ENCODE results near the gene CASP8. TPM values are rescaled to one million over a fixed set of nuclear protein-coding genes. Genes with fewer than 3 reads are reported as not detected.

The CASP8 gene
- total and polyA plus RNA-seq, 2 of the 13 experiments (the other 11 are each of a cell fraction or from before 2014, with no cell fraction given): 25.0 to 52.8 TPM

DNA sequence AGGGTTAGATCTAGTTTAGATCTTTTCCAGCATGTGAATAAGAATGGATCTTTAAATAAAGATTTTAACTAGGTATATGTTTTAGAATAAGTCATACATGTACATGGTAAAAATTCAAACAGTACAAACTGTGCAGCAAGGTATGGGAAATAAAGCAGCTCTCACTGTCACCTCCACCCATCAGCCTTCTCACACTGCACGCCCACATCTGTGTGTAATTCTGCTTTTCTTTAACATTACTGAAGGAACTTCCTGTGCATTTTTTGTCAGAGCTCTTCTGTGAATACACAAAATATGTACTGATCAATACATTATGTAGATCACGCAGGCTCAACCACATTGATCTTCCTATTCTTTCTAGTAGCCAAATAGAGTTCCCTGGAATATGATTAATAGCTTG lies 3.4 kb downstream of the CASP8 start:
- WGBS (ENCODE audit: low lambda C conversion rate): 96% methylated on average over 2 of the region's 2 CpGs
- intact Hi-C loops (cut with micrococcal nuclease; ENCODE audit: unreplicated experiment) (no loop called here), in situ Hi-C loops (cut with HindIII; ENCODE audit: extremely low pct_ligation_motif_present, low pct_unique_long_range_greater_than_20kb) (no loop called here)
- peaks cover 9 to 12% of the 10 kb centered on the region in 2 experiments for H3K36me3 ChIP-seq (replicated peaks in 1 of 2; ENCODE audit: control insufficient read depth in 1 of 2, insufficient read depth in 2 of 2, low read length in 2 of 2)
- no peak overlapping the region for H3K4me3 ChIP-seq (replicated peaks in 1 of 3; ENCODE audit: insufficient read depth in 1 of 3, low read depth in 2 of 3, low read length in 3 of 3)
- H3K9me3 ChIP-seq (ENCODE audit: low read length): no peaks in the 10 kb centered on the region
- POLR2A ChIA-PET: interaction anchor here (0.5 kb wide), 1 partner anchor 18 kb away, joined by 3 read pairs; no protein-coding TSS in a partner anchor
- TF ChIP-seq, protein P1, sequence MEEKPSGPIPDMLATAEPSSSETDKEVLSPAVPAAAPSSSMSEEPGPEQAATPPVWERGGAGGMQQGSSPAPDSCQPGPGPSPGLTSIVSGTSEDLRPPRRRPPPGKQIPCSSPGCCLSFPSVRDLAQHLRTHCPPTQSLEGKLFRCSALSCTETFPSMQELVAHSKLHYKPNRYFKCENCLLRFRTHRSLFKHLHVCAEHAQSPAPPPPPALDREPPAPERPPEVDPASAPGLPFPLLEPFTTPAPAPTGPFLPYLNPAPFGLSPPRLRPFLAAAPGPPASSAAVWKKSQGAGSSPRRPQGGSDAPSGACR (CRISPR knock-in tag; IDR thresholded peaks at IDR 0.05): no peak
- H3K4me2 ChIP-seq (ENCODE audit: low read depth, low read length): no peak overlapping the region
- H3K27ac ChIP-seq (ENCODE audit: extremely low read length, insufficient read depth, low read length): no peak overlapping the region
- peaks cover 38% of the 10 kb centered on the region for H3K79me2 ChIP-seq (ENCODE audit: insufficient read depth, low read length)
- no peak overlapping the region for H2AFZ ChIP-seq (ENCODE audit: low read length)
- no peaks in the 10 kb centered on the region for H3K27me3 ChIP-seq (ENCODE audit: control insufficient read depth in 1 of 2, insufficient read depth in 2 of 2, low read length in 2 of 2)
- CTCF ChIA-PET (ENCODE audit: low intra/inter-chr PET ratio, low total read pairs): no interaction called here
- H3K9ac ChIP-seq (ENCODE audit: insufficient read depth, low read depth, low read length): no peak overlapping the region
- no TSS peak for BruUV-seq (replicated peaks)
- FAIRE-seq (no peak), ATAC-seq (no peak), DNase-seq (ENCODE audit: low spot score) (no peak)
- H4K20me1 ChIP-seq (ENCODE audit: insufficient read depth, low read length): no peaks in the 10 kb centered on the region
- peaks cover 26% of the 10 kb centered on the region for H3K4me1 ChIP-seq (ENCODE audit: insufficient read depth, low read length)

DNA sequence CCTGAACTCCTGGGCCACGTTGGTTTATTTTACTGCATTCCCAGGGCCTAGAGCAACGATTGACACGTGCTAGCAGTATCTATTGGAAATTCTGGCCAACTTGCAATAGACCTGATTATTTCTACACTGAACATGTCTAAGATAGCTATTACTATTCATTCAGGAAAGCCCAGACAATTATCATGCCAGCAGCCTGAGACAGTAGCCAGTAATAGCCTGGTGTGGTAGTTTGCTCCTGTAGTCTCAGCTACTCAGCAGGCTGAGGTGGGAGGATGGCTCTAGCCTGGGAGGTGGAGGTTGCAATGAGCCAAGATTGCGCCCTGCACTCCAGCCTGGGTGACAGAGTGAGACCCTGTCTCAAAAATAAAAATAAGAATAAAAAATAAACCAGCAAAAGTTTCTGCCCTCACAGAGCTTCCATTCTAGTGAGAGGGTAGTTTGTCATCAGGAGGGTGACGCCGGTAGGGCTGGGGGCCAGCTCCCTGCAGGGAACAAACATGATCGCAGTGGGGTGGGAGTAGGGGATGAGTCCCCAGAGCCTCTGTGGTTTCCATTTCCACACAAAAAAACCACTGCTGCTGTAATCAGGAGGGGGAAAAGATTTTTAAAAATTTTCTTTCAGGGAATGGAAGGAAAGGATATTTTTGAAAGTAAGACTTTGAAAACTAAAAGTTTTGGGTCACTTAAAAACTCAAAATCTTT lies 4.3 kb downstream of the CASP8 start:
- H3K9ac ChIP-seq (ENCODE audit: insufficient read depth, low read depth, low read length): no peak overlapping the region

More for the DNA sequence above, 4.3 kb downstream of the CASP8 start:
- in situ Hi-C loops (cut with HindIII; ENCODE audit: extremely low pct_ligation_motif_present, low pct_unique_long_range_greater_than_20kb): no loop called here
- 94% methylated on average over 7 of the region's 7 CpGs for WGBS (ENCODE audit: low lambda C conversion rate)
- no TSS peak for BruUV-seq (replicated peaks)
- H3K36me3 ChIP-seq (replicated peaks in 1 of 2; ENCODE audit: control insufficient read depth in 1 of 2, insufficient read depth in 2 of 2, low read length in 2 of 2): peaks cover 9 to 12% of the 10 kb centered on the region in 2 experiments
- peaks cover 23% of the 10 kb centered on the region for H3K4me1 ChIP-seq (ENCODE audit: insufficient read depth, low read length)
- CTCF ChIA-PET (ENCODE audit: low intra/inter-chr PET ratio, low total read pairs): no interaction called here
- no peaks in the 10 kb centered on the region for H3K27me3 ChIP-seq (ENCODE audit: control insufficient read depth in 1 of 2, insufficient read depth in 2 of 2, low read length in 2 of 2)
- ATAC-seq (no peak), FAIRE-seq (no peak), DNase-seq (ENCODE audit: low spot score) (no peak)
- H4K20me1 ChIP-seq (ENCODE audit: insufficient read depth, low read length): no peaks in the 10 kb centered on the region
- H3K4me2 ChIP-seq (ENCODE audit: low read depth, low read length): no peak overlapping the region
- no peak for TF ChIP-seq ZFYVE20 (CRISPR knock-in tag; IDR thresholded peaks at IDR 0.05; ENCODE audit: borderline replicate concordance, low read depth)
- TF ChIP-seq, protein P2, sequence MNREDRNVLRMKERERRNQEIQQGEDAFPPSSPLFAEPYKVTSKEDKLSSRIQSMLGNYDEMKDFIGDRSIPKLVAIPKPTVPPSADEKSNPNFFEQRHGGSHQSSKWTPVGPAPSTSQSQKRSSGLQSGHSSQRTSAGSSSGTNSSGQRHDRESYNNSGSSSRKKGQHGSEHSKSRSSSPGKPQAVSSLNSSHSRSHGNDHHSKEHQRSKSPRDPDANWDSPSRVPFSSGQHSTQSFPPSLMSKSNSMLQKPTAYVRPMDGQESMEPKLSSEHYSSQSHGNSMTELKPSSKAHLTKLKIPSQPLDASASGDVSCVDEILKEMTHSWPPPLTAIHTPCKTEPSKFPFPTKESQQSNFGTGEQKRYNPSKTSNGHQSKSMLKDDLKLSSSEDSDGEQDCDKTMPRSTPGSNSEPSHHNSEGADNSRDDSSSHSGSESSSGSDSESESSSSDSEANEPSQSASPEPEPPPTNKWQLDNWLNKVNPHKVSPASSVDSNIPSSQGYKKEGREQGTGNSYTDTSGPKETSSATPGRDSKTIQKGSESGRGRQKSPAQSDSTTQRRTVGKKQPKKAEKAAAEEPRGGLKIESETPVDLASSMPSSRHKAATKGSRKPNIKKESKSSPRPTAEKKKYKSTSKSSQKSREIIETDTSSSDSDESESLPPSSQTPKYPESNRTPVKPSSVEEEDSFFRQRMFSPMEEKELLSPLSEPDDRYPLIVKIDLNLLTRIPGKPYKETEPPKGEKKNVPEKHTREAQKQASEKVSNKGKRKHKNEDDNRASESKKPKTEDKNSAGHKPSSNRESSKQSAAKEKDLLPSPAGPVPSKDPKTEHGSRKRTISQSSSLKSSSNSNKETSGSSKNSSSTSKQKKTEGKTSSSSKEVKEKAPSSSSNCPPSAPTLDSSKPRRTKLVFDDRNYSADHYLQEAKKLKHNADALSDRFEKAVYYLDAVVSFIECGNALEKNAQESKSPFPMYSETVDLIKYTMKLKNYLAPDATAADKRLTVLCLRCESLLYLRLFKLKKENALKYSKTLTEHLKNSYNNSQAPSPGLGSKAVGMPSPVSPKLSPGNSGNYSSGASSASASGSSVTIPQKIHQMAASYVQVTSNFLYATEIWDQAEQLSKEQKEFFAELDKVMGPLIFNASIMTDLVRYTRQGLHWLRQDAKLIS (CRISPR knock-in tag; IDR thresholded peaks at IDR 0.05): no peak
- no peak for TF ChIP-seq ZNF543 (CRISPR knock-in tag; IDR thresholded peaks at IDR 0.05)
- no peak for TF ChIP-seq HNF4G (IDR thresholded peaks at IDR 0.05; ENCODE audit: borderline replicate concordance, low read depth, low read length)
- TF ChIP-seq HNF4G (CRISPR knock-in tag; IDR thresholded peaks at IDR 0.05; ENCODE audit: borderline replicate concordance, low read depth): no peak
- TF ChIP-seq DPF2 (CRISPR knock-in tag; IDR thresholded peaks at IDR 0.05; ENCODE audit: borderline replicate concordance, low read depth): no peak
- TF ChIP-seq, protein P3, sequence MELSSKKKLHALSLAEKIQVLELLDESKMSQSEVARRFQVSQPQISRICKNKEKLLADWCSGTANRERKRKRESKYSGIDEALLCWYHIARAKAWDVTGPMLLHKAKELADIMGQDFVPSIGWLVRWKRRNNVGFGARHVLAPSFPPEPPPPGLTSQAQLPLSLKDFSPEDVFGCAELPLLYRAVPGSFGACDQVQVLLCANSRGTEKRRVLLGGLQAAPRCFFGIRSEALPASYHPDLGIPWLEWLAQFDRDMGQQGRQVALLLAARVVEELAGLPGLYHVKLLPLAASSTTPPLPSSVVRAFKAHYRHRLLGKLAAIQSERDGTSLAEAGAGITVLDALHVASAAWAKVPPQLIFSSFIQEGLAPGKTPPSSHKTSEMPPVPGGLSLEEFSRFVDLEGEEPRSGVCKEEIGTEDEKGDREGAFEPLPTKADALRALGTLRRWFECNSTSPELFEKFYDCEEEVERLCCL (CRISPR knock-in tag; IDR thresholded peaks at IDR 0.05; ENCODE audit: borderline replicate concordance): no peak
- TF ChIP-seq CEBPG (CRISPR knock-in tag; IDR thresholded peaks at IDR 0.05): no peak
- TF ChIP-seq, protein P4, sequence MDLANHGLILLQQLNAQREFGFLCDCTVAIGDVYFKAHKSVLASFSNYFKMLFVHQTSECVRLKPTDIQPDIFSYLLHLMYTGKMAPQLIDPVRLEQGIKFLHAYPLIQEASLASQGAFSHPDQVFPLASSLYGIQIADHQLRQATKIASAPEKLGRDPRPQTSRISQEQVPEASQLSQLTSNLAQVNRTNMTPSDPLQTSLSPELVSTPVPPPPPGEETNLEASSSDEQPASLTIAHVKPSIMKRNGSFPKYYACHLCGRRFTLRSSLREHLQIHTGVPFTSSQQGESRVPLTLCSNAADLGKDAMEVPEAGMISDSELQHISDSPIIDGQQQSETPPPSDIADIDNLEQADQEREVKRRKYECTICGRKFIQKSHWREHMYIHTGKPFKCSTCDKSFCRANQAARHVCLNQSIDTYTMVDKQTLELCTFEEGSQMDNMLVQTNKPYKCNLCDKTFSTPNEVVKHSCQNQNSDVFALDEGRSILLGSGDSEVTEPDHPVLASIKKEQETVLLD (CRISPR knock-in tag; IDR thresholded peaks at IDR 0.05; ENCODE audit: low read depth): no peak
- H3K27ac ChIP-seq (ENCODE audit: extremely low read length, insufficient read depth, low read length): no peak overlapping the region
- H3K4me3 ChIP-seq (replicated peaks in 1 of 3; ENCODE audit: insufficient read depth in 1 of 3, low read depth in 2 of 3, low read length in 3 of 3): no peak overlapping the region
- H3K79me2 ChIP-seq (ENCODE audit: insufficient read depth, low read length): peaks cover 31% of the 10 kb centered on the region
- H2AFZ ChIP-seq (ENCODE audit: low read length): no peak overlapping the region
- intact Hi-C loops (cut with micrococcal nuclease; ENCODE audit: unreplicated experiment): no loop called here
- no peaks in the 10 kb centered on the region for H3K9me3 ChIP-seq (ENCODE audit: low read length)
- POLR2A ChIA-PET: no interaction called here

All from HepG2 (cell line).